ENCODE measurements around the gene CHSY3.

The CHSY3 gene

DNA sequence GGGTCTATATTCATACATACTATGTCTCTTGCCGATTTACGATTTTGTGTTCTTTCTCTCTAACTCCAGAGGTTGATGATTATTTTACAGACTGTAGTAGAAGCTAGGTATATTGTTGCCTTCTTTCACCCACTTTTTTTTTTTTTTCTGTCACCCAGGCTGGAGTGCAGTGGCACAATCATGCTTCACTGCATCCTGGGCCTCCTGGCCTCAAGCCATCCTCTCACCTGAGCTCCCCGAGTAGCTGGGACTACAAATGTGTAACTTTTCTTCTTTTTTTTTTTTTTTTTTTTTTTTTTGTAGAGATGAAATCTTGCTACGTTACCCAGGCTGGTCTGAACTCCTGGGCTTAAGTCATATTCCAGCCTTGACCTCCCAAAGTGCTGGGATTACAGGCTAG lies 96.2 kb downstream of the CHSY3 start:
- ChIA-PET POLR2A (no interaction called here), CTCF (no interaction called here)
- TF ChIP-seq, protein P1, sequence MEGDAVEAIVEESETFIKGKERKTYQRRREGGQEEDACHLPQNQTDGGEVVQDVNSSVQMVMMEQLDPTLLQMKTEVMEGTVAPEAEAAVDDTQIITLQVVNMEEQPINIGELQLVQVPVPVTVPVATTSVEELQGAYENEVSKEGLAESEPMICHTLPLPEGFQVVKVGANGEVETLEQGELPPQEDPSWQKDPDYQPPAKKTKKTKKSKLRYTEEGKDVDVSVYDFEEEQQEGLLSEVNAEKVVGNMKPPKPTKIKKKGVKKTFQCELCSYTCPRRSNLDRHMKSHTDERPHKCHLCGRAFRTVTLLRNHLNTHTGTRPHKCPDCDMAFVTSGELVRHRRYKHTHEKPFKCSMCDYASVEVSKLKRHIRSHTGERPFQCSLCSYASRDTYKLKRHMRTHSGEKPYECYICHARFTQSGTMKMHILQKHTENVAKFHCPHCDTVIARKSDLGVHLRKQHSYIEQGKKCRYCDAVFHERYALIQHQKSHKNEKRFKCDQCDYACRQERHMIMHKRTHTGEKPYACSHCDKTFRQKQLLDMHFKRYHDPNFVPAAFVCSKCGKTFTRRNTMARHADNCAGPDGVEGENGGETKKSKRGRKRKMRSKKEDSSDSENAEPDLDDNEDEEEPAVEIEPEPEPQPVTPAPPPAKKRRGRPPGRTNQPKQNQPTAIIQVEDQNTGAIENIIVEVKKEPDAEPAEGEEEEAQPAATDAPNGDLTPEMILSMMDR (IDR thresholded peaks at IDR 0.05; ENCODE audit: control extremely low read depth, extremely low read depth, low read depth, missing control alignments), result no peak
- DNase-seq (ENCODE audit: extremely low spot score), result no peak

DNA sequence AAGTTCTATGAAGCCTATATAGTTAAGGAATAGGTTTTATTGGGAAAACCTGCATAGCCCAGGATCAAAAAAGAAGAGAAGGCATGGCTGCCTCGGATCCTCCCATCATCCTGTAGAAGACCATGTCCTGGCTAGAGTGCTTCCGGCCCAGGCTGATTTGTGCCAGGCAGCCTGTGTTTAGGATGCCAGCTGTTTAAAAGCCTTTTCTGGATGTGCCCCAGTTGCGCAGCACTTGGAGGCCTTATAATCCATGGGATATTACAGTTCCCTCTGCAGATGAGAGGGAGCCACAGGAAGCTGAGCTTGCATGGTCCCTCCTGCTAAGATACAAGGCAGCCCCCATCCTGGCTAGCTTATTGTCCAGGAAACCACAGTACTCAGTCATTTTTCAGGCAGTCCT lies 97.9 kb downstream of the CHSY3 start:
- CTCF ChIA-PET, result no interaction called here
- TF ChIP-seq, protein P1 (IDR thresholded peaks at IDR 0.05; ENCODE audit: control extremely low read depth, extremely low read depth, low read depth, missing control alignments), result no peak
- no peak for DNase-seq (ENCODE audit: extremely low spot score)
- POLR2A ChIA-PET, result no interaction called here

GRCh38 chr5:130002876-130003275 lies 98.6 kb downstream of the CHSY3 start:
- POLR2A ChIA-PET, result no interaction called here
- CTCF ChIA-PET, result no interaction called here
- TF ChIP-seq, protein P1 (IDR thresholded peaks at IDR 0.05; ENCODE audit: control extremely low read depth, extremely low read depth, low read depth, missing control alignments), result no peak
- DNase-seq (ENCODE audit: extremely low spot score), result no peak

- DNase-seq (ENCODE audit: extremely low spot score), result no peak
- ChIA-PET CTCF (no interaction called here), POLR2A (no interaction called here)
- TF ChIP-seq, protein P1 (IDR thresholded peaks at IDR 0.05; ENCODE audit: control extremely low read depth, extremely low read depth, low read depth, missing control alignments), result no peak
These were observed 107.7 kb downstream of the CHSY3 start for GRCh38 chr5:130011986-130012385.

GRCh38 chr5:130017173-130017572 lies 112.9 kb downstream of the CHSY3 start:
- ChIA-PET POLR2A (no interaction called here), CTCF (interaction anchor here (1.3 kb wide), 1 partner anchor 61 kb away, joined by 3 read pairs; no protein-coding TSS in a partner anchor)
- no peak for DNase-seq (ENCODE audit: extremely low spot score)
- TF ChIP-seq, protein P1 (IDR thresholded peaks at IDR 0.05; ENCODE audit: control extremely low read depth, extremely low read depth, low read depth, missing control alignments), result no peak

DNA sequence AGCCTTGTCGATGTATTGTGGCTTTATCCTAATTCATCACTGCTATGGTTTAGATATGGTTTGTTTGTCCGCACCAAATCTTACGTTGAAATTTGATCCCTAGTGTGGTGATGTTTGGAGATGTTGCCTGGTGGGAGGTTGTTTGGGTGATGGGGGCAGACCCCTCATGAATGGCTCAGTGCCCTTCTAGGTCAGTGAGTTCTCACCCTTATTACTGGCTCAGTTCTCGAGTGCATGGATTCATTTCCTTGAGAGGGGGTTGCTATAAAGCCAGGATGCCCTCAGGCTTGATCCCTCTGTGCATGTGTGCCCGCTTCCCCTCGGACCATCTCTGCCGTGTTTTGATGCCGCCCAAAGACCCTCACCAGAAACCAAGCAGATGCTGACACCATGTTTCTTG lies 114.4 kb downstream of the CHSY3 start:
- CTCF ChIA-PET, result no interaction called here
- DNase-seq (ENCODE audit: extremely low spot score), result no peak
- TF ChIP-seq, protein P1 (IDR thresholded peaks at IDR 0.05; ENCODE audit: control extremely low read depth, extremely low read depth, low read depth, missing control alignments), result no peak
- POLR2A ChIA-PET, result no interaction called here

- TF ChIP-seq, protein P1 (IDR thresholded peaks at IDR 0.05; ENCODE audit: control extremely low read depth, extremely low read depth, low read depth, missing control alignments), result no peak
- POLR2A ChIA-PET, result no interaction called here
- CTCF ChIA-PET, result no interaction called here
- no peak for DNase-seq (ENCODE audit: extremely low spot score)
These were observed 116.7 kb downstream of the CHSY3 start for GRCh38 chr5:130021000-130021399.
